ENCODE measurements around the gene CCDC195.

The CCDC195 gene

DNA sequence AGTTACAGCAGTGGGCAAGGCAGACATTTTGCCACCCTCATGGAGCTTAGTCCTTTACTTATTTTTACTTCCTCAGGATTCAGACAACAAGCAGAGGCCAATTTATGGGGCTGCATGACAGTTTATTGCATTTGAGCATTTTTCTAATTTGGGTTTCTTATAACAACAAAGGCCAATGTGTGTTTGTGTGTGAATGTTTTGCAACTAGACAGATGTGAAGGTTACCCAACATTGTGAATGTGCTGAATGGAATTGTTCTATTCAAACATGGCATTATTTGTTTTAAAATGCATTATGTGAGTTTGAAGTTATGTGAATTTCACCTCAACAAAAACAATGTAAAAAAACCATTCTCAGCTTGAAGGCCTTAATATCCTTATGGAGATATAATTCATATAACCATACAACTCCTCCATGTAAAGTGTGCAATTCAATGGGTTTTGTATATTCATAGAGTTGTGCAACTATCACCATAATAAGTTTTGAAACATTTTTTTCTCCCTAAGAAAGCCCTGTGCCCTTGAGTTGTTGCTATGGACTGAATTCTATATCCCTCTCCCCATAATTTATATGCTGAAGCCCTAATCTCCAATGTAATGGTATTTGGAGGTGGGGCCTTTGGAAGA is 57.3 kb downstream of the CCDC195 start:
- Histone ChIP-seq H3K9me3 (ENCODE audit: low read length) (0 out of 2 replicates have a peak, but pooled peaks cover 2% of the 10 kb centered on the region), H4K20me1 (ENCODE audit: insufficient read depth, low read length) (no peaks in the 10 kb centered on the region), H2AFZ (ENCODE audit: low read length) (no peak overlapping the region), H3K79me2 (ENCODE audit: insufficient read depth, low read length) (no peaks in the 10 kb centered on the region), H3K9me2 (ENCODE audit: low read depth, low read length) (no peaks in the 10 kb centered on the region), H3F3A (ENCODE audit: insufficient read depth, low read length) (no peaks in the 10 kb centered on the region), H3K36me3 (ENCODE audit: insufficient read depth, low read length) (no peaks in the 10 kb centered on the region), H3K9ac (ENCODE audit: low read length) (no peak overlapping the region), H3K4me3 (ENCODE audit: low read depth, low read length, poor library complexity, severe bottlenecking) (no peak overlapping the region), H3K4me1 (ENCODE audit: insufficient read depth, low read length, severe bottlenecking) (peaks cover 10% of the 10 kb centered on the region), H3K27me3 (ENCODE audit: insufficient read depth, low read length) (no peaks in the 10 kb centered on the region), H3K4me2 (ENCODE audit: low read length) (no peak overlapping the region), H3K27ac (ENCODE audit: low read depth, low read length, poor library complexity, severe bottlenecking) (no peak overlapping the region)
- TF ChIP-seq, protein P1, sequence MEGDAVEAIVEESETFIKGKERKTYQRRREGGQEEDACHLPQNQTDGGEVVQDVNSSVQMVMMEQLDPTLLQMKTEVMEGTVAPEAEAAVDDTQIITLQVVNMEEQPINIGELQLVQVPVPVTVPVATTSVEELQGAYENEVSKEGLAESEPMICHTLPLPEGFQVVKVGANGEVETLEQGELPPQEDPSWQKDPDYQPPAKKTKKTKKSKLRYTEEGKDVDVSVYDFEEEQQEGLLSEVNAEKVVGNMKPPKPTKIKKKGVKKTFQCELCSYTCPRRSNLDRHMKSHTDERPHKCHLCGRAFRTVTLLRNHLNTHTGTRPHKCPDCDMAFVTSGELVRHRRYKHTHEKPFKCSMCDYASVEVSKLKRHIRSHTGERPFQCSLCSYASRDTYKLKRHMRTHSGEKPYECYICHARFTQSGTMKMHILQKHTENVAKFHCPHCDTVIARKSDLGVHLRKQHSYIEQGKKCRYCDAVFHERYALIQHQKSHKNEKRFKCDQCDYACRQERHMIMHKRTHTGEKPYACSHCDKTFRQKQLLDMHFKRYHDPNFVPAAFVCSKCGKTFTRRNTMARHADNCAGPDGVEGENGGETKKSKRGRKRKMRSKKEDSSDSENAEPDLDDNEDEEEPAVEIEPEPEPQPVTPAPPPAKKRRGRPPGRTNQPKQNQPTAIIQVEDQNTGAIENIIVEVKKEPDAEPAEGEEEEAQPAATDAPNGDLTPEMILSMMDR (IDR thresholded peaks at IDR 0.05; ENCODE audit: low read length), result no peak
- TF ChIP-seq EZH2 (IDR thresholded peaks at IDR 0.05; ENCODE audit: borderline replicate concordance, low read length), result no peak

DNA sequence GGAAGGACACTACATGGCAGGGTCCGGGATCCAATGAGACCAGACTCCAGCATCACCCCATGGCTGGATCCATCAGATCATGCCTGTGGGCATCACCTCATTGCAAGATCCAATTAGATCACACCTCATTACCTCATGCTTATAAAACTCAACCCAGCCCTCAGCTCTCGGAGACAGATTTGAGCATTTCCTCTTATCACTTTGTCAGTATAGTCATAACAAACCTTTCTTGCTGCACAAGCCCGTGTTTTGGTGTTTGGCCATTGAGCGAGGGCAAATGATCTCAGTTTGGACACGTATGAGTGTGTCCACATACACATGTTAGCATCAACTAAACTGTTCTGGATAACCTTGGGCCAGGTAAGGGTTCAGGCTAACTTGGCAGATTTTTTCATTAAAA is 58.8 kb downstream of the CCDC195 start:
- Histone ChIP-seq H3F3A (ENCODE audit: insufficient read depth, low read length) (no peaks in the 10 kb centered on the region), H3K79me2 (ENCODE audit: insufficient read depth, low read length) (no peaks in the 10 kb centered on the region), H3K36me3 (ENCODE audit: insufficient read depth, low read length) (no peaks in the 10 kb centered on the region), H3K4me3 (ENCODE audit: low read depth, low read length, poor library complexity, severe bottlenecking) (no peak overlapping the region), H3K9me3 (ENCODE audit: low read length) (0 out of 2 replicates have a peak, but pooled peaks cover 2% of the 10 kb centered on the region), H3K27ac (ENCODE audit: low read depth, low read length, poor library complexity, severe bottlenecking) (no peak overlapping the region), H4K20me1 (ENCODE audit: insufficient read depth, low read length) (no peaks in the 10 kb centered on the region), H3K4me2 (ENCODE audit: low read length) (no peak overlapping the region), H3K9me2 (ENCODE audit: low read depth, low read length) (no peaks in the 10 kb centered on the region), H3K27me3 (ENCODE audit: insufficient read depth, low read length) (no peaks in the 10 kb centered on the region), H3K9ac (ENCODE audit: low read length) (no peak overlapping the region), H2AFZ (ENCODE audit: low read length) (no peak overlapping the region), H3K4me1 (ENCODE audit: insufficient read depth, low read length, severe bottlenecking) (peaks cover 10% of the 10 kb centered on the region)
- TF ChIP-seq, protein P1 (IDR thresholded peaks at IDR 0.05; ENCODE audit: low read length), result no peak
- TF ChIP-seq EZH2 (IDR thresholded peaks at IDR 0.05; ENCODE audit: borderline replicate concordance, low read length), result no peak

DNA sequence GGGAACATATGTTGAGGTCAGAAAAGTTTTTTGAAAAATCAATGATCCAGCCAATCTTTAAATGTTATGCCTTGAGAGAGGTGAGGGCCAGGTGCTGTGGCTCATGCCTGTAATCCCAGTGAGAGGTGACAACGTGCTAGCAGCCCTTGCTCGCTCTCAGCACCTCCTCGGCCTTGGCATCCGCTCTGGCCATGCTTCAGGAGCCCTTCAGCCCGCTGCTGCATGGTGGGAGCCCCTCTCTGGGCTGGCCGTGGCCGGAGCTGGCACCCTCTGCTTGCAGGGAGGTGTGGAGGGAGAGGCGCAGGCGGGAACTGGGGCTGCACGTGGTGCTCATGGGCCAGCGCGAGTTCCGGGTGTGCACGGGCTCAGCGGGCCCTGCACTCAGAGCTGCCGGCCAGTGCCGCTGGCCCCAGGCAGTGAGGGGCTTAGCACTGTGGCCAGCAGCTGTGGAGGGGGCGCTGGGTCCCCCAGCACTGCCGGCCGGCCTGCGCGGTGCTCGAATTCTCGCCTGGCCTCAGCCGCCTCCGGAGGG is 61.1 kb downstream of the CCDC195 start:
- no peaks in the 10 kb centered on the region for H3K36me3 ChIP-seq (ENCODE audit: insufficient read depth, low read length)
- H2AFZ ChIP-seq (ENCODE audit: low read length), result no peak overlapping the region
- no peak for TF ChIP-seq EZH2 (IDR thresholded peaks at IDR 0.05; ENCODE audit: borderline replicate concordance, low read length)
- TF ChIP-seq, protein P1 (IDR thresholded peaks at IDR 0.05; ENCODE audit: low read length), result no peak
- no peaks in the 10 kb centered on the region for H3F3A ChIP-seq (ENCODE audit: insufficient read depth, low read length)
- H3K9me2 ChIP-seq (ENCODE audit: low read depth, low read length), result no peaks in the 10 kb centered on the region
- no peak overlapping the region for H3K27ac ChIP-seq (ENCODE audit: low read depth, low read length, poor library complexity, severe bottlenecking)
- H3K9me3 ChIP-seq (ENCODE audit: low read length), result no peaks in the 10 kb centered on the region
- no peak overlapping the region for H3K4me2 ChIP-seq (ENCODE audit: low read length)
- no peaks in the 10 kb centered on the region for H3K79me2 ChIP-seq (ENCODE audit: insufficient read depth, low read length)
- no peaks in the 10 kb centered on the region for H3K27me3 ChIP-seq (ENCODE audit: insufficient read depth, low read length)
- H3K4me1 ChIP-seq (ENCODE audit: insufficient read depth, low read length, severe bottlenecking), result peaks cover 20% of the 10 kb centered on the region
- no peak overlapping the region for H3K4me3 ChIP-seq (ENCODE audit: low read depth, low read length, poor library complexity, severe bottlenecking)
- H4K20me1 ChIP-seq (ENCODE audit: insufficient read depth, low read length), result no peaks in the 10 kb centered on the region
- no peak overlapping the region for H3K9ac ChIP-seq (ENCODE audit: low read length)

Measured in OCI-LY1 (cell line).